Vagina (tissue), 2 donors: ENCODE results near the gene PHF14.

Experiments used
- POLR2A ChIP-seq, 2 donors: fragments of 450-650 bp; IDR thresholded peaks; one replicate each; pipeline ENCODE4 v1.6.1; 2017; ENCODE audit warnings: antibody characterized with exemption in 2 of 2, mild to moderate bottlenecking in 2 of 2, moderate library complexity in 2 of 2
- POLR2AphosphoS5 ChIP-seq, 2 donors: sonication (generic); formaldehyde crosslinking; IDR thresholded peaks; one replicate each; pipeline ENCODE4 v1.9.0; 2017; ENCODE audit warnings: antibody characterized with exemption in 2 of 2, mild to moderate bottlenecking in 2 of 2, low read depth in 1 of 2; ENCODE audit not compliant: insufficient read depth in 1 of 2
- TF ChIP-seq, protein P1 (sequence below), 3 experiments: fragments of 450-650 bp in 2 of 3; fragments of 200-600 bp in 1 of 3; sonication (generic) in 1 of 3; IDR thresholded peaks; one replicate each; pipeline ENCODE4 v1.5.1; 2017 to 2019; ENCODE audit warnings: antibody characterized with exemption in 3 of 3, mild to moderate bottlenecking in 2 of 3, moderate library complexity in 2 of 3

DNA sequence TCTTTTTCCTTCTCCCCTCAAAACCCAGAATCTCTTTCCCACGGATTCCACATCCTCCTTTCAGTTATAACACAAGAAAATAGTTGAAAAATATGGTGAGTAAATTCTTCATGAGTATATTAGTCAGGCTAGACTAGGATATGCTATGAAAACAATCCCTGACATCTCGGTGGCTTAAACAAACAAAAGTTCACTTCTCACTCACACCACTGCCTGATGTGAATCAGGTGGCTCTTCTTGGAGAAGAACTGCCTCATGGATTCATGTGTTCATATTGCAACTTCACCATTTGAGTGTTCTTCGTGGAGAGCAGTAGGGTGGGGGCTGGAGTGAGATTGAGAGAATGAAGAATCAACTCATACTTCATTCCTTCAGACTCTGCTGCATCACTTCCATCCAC is 204.1 kb downstream of the PHF14 start:
- no peak for TF ChIP-seq POLR2AphosphoS5 (IDR thresholded peaks at IDR 0.05; ENCODE audit: insufficient read depth in 1 of 2, low read depth in 1 of 2)
- TF ChIP-seq, protein P1, sequence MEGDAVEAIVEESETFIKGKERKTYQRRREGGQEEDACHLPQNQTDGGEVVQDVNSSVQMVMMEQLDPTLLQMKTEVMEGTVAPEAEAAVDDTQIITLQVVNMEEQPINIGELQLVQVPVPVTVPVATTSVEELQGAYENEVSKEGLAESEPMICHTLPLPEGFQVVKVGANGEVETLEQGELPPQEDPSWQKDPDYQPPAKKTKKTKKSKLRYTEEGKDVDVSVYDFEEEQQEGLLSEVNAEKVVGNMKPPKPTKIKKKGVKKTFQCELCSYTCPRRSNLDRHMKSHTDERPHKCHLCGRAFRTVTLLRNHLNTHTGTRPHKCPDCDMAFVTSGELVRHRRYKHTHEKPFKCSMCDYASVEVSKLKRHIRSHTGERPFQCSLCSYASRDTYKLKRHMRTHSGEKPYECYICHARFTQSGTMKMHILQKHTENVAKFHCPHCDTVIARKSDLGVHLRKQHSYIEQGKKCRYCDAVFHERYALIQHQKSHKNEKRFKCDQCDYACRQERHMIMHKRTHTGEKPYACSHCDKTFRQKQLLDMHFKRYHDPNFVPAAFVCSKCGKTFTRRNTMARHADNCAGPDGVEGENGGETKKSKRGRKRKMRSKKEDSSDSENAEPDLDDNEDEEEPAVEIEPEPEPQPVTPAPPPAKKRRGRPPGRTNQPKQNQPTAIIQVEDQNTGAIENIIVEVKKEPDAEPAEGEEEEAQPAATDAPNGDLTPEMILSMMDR (IDR thresholded peaks at IDR 0.05): no peak
- no peak for TF ChIP-seq POLR2A (IDR thresholded peaks at IDR 0.05)
